Cerebellar cortex (tissue), 1 donor: ENCODE results near the gene RBPJ.
"Not testable (repeated sequence)": the region's sequence is repeated elsewhere in the genome, so short reads cannot be mapped to it uniquely, and the experiment has no call there.

ENCODE experiments used
- DNase-seq: peaks from one replicate; pipeline ENCODE4 v3.0.0-alpha.2; 2015; ENCODE audit warnings: low spot score

Gene RBPJ

DNA sequence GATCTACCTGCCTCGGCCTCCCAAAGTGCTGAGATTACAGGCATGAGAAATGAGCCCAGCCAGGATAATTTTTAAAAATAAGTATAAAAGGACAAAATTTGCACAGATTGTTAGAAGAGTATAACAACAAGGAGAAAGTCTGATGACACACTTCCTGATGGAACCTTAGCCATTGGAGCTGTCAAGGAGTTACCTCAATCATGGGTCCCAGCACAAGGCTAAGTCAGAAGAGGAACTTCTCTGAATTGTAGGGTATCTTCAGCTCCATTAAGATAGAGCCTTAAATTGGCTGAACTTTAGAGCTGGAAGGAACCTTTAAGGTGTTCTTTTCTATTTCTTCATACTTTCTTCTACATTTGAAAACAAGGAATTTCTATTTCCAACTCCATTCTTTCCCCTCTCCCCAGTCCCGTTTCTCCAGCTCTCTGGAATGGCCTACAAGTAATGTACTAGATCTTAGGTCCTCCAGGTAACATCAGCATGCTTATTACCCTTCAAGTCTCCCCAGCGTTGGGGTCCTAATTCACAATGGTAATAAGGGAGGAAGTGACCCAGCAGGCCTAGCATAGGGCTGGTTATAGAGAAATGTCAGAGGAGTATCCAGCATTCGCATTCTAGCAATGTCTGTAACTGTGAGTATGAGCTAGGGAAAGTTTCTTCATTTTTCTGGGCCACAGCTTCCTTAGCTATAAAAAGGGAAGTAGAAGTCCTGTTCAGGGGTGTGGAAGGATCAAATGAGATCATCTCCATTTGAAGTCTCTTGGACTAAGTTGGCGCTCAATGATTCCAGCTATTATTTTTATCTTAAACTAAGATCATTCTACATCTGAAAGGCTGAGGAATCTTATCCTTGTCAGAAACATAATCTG, 18.5 kb upstream of the RBPJ start:
- DNase-seq, result no peak

DNA sequence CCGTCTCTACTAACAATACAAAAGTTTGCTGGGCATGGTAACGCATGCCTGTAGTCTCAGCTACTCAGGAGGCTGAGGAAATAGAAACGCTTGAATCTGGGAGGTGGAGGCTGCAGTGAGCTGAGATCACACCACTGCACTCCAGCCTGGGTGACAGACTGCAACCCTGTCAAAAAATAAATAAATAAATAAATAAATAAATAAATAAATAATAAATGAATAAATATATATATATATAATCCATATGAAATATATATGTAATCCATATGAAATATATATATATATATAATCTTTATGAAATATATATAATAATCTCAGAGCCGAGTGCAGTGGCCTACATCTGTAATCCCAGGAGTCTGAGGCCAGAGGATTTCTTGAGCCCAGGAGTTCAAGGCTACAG, 17.8 kb upstream of the RBPJ start:
- no peak for DNase-seq

DNA sequence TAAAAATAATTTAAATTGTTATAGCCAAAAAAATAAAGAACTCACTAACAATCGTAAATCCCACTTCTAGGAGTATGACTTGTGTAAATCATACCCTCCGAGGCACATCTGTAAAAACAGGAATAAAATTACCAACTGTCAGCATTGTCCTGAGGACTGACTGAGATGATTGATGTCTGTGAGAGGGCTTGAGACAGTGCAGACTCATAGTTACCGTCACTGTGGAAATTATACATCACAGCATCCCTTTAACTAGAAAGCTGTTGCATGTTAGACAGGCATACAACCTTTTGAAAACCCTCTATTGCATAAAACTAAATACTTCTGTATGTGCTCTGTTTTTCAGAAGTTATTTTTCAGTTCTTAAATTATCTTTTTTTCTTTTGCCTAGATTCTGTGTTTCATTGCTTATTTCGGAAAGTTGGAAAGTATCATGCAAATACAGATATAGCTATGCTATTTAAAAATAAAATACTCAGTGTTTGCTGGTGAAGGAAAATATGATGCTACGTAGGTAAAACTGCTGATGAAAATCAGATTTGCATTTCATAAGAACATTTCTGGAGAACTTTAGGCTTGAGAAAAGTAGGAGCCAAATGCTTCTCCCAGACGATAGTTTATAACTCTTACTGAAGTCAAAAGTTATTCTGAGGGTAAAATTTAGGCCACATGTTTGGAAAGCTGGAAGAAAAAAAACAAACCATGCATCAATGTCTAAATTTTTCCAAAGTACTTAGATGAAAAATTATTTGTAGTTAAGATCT, 13.6 kb upstream of the RBPJ start:
- DNase-seq, result no peak

DNA sequence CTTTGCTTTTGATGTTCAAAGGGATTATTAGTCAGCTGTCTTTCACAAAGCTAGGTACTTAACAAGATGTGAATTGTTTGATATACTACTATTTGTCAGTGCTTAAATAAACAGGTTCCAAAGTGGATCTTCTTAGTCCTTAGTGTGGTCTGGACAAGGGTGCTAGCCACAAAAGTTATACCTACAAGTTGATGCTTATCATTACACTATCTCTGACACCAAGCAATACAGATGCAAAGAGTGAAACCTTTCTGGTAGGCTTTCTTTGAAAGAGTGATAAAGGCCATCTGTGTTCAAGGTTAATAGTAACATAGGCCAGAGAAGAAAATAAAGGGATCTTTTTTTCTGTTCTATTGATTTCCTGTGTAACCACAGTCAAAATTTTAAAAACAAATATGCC, 12.2 kb upstream of the RBPJ start:
- no peak for DNase-seq

DNA sequence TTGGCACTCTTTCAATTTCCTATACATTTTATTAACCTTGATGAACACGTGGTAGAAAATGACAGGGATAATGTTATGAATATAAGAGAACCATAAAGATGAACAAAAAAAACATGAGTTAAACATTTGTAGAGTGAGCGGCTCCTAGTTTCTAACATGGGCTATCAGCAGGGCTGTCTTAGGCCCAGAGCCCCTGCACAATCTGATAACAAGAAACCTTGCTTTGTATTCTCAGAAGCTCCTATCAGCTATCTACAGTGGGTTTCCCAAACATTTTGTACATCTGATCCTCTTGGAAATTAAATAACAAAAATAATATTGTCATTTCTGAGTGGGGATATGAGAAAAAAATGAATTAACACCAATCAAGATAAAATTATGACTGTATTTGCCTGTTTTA, 10.6 kb upstream of the RBPJ start:
- no peak for DNase-seq

DNA sequence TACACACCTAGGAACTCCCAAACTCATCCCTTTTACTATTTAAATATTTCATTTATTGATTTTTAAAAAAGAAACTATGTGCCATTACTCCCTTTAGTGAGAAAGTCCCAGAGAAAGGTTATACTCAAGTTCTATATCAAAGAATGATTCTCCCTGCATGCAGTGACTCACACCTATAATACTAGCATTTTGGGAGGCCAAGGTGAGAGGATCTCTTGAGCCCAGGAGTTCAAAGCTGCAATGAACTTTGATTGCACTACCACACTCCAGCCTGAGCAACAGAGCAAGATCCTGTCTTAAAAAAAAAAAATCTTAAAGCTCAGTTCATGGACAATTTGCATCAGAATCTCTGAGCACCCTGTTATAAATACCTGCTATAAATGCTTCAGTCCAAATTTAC, 9.2 kb upstream of the RBPJ start:
- DNase-seq, result no peak

DNA sequence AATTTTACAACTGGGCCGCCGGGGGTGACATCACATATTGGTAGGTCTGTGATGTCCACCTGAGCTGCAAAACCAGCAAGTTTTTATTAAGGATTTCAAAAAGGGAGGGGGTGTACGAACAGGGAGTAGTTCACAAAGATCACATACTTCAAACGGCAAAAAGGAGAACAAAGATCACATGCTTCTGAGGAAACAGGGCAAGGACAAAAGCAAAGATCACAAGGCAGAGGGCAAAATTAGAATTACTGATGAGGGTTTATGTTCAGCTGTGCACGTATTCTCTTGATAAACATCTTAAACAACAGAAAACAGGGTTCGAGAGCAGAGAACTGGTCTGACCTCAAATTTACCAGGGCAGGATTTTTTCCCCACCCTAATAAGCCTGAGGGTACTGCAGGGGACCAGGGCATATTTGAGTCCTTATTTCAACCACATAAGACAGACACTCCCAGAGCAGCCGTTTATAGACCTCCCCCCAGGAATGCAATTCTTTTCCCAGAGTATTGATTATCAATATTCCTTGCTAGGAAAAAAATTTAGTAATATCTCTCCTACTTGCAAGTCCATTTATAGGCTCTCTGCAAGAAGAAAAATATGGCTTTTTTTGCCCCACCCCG, 5.4 kb upstream of the RBPJ start:
- DNase-seq, result not testable (repeated sequence)

DNA sequence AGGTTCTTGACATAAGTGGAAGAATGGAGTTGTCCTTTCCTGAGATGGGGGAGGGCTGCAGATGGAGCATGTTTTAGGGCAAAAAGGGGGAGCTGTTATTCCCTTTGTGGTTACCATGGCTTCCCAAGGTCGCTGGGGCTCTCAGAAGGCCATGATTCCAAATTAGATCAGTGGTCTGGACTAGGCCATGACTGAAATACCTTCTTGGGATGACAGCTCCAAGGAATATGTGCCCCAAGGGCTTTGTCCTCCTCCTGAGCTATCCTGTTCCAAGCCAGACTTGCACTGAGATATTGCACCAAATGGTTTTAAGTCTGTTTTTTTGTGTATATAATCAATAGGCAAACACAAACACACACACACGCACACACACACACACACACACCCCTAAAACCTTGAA, 3.0 kb upstream of the RBPJ start:
- DNase-seq, result no peak

DNA sequence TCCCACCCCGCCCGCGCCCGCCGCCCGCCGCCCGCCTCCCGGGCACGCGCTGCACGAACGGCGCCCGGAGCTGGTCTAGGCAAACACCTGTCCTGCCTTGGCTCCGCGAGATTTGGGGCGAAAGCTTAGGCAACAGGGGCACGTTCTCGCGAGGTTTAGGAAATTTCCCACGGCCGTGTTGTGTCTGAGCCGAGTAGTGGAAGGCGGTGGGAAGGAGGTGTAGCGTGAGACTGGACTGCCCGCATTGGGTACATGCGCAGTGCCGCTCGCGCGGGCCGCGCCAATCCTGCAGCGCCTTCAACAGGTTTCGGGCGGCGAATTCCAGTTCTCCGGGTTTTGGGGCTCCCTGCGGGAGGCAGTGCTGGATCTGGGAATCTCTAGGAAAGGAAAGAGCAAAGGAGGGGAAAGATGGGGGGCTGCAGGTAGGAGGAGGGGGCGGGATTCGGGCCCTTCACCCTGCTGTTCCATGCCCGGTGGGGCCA, 1.3 kb upstream of the RBPJ start:
- DNase-seq, result peak; percentile 99

DNA sequence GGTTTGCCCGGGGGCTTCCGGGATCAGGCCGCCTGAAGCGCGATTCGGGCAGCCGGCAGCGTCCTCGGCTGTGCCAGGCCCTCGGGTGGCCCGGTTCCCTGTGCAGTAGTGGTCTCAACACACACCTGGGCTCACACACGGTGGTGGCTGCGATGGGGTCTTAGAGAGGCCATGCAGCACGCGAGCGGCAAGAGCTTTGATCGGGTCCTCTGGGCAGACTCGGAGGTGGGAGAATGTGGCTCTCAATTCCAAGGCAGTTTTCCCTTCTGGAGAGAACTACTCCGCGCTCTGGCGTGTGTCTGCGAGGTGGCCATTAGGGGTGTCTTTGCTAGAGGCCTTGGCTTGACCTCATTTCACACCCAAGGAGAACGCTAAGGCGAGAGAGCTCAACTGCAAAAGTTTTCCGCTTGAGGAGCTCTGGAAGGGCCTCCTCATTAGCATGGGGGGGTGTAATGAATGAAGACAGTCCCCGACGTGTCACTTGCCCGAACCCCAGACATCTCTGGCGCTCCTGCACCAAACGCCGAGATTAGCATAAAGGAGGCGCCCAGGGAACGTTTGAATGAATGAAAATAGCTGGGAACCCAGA, 771 bp upstream of the RBPJ start:
- no peak for DNase-seq

DNA sequence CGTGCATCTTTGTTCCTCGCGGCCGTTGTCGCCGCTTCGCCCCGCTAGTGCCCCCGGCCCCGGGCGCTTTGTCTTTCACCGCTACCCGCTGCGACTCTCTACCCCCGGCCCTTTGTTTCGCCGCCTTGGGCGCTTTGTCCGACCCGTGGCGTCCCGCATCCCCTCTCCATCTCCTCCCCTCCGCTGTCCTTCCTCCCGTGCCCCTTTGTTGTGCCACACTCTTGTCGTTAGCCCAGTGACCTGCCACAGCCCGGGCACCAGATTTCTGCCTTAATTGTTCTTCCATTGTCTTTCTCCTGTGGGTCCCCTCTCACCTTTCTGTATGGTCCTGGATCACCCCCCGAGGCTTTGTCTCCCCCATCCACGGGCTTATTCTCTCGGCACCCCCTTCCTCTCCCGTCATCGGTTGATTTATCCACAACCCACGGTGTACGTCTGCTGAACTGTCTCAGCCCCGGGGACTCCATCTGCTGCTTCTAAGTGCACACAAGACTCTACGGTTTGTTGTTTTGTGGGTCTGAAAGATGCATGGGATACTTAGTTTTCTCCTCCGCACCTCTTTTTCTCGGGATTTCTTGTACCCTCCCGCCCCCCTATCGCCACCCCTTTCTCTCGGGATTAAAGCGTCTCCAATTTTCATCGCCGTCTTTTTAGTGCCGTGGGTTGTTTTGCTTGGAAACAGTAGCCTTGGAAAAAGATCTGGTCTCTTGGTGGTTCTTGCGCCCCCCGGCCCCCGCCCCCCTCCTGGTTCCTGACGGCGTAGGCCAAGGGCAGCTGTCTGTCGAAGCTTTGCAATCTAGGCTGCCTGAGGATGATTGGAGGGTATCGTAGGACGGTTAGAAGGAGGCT, 783 bp downstream of the RBPJ start:
- peak; percentile 52 for DNase-seq

DNA sequence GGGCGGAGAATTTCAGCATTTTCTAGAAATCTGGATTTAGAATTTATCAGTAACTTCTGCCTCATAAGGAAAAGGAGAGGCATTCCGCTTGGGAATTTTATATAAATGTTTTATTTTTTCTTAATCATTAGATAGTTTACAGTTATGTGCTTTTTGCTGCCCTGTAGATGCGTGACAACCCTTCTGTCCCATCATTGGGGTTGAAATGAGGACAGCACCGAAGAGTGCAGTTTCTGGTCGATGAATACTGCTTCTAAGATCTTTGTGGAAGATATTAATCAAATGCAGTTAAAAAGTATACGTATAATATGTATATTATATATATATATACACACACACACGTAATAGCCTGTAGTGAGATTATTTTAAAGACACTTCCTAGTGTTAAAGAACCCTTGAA, 1.5 kb downstream of the RBPJ start:
- no peak for DNase-seq

DNA sequence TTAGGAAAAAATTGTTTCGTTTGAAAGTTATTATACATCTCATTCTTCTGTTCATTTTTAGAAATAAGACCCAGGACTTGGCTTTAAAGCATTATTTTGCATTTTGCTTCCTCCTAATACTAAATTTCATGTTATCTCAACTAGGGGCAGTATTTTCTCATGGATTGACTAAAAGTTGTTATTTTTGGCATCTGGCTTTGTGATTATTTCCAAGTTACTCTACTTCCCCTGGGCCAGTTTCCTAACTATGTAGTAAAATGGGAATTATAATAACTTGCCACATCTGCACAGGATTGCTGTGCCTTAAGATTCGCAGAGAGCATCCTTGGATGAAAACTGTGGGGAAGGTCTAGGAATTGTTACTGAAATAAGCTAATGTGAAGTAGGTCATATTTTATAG, 3.0 kb downstream of the RBPJ start:
- no peak for DNase-seq

DNA sequence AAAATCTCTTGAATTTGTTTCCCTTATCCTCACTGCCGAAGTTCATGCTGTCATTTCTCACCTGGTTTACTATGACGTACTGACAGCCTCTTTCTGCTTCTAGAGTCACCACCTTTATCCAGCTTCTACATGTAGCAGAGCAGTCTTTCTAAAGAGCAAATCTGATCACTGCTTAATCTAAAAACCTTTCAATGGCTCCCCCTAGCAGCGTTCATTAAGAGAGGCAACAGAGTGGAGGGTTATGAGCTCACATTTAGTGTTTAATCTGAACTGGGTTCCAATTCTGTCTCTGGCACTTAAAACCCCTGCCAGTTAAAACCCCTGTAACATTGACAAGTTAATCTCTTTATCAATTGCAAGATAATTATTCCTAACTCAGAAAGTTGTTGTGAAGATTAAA, 4.4 kb downstream of the RBPJ start:
- DNase-seq, result peak; percentile 64

DNA sequence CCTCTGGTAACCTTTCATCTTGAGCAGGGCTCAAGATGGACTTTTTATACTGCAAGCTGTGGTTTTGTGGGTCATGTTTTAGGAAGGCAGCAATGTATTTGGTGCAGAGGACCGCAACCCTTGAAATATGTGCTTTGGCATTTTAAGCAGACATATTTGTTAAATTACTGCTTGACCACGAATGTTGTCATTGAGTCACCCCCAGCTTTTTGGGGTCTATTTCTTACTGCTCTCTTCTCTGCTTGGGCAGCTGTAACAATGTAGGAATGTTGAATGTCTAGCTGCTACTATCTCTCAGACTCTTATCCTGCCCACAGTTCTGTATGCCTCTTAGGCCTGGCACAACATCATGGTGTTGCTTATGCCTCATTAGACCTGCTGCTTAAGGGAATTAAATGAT, 6.0 kb downstream of the RBPJ start:
- DNase-seq, result no peak

DNA sequence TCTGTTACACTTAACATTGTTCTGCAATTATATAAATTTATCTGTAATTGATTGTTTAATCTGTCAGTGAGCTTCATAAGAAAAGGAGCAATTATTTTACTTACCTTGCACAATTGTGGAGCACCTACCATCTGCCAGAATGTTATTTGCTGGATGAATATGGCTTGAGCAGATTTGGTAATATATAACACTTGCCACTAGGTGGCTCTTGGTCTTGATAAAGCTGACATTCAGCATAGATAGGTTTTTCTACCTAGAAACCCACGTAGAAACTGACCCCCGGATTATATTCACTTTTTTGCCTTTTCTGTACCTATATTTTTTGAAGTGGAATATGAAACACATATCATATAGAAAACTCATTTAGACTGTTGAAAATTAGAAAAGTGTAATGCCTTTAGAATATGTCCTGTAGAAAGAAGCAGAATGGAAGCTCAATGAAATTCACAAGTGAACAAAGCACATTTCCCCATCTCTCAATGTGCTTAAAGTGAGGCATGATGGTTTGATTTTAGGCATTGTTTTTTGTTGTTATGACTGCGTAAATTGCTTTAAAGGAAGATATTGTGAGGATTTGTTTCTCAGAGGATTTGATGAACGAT, 9.5 kb downstream of the RBPJ start:
- peak; percentile 88 for DNase-seq

DNA sequence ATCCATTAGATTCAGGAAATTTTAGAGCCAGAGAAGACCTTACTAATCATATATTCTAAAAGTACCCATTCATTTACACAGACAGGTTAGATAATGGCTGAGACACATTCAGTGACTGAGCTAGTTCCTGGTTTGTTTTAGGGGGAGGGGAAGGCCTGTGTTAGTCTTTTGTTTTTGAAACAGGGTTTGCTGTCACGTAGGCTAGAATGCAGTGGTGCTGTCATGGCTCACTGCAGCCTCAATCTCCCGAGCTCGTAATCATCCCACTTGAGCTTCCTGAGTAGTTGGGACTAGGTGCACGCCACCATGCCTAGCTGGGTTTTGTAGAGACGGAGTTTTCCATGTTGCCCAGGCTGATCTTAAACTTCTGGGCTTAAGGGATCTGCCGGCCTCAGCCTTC, 10.1 kb downstream of the RBPJ start:
- no peak for DNase-seq

DNA sequence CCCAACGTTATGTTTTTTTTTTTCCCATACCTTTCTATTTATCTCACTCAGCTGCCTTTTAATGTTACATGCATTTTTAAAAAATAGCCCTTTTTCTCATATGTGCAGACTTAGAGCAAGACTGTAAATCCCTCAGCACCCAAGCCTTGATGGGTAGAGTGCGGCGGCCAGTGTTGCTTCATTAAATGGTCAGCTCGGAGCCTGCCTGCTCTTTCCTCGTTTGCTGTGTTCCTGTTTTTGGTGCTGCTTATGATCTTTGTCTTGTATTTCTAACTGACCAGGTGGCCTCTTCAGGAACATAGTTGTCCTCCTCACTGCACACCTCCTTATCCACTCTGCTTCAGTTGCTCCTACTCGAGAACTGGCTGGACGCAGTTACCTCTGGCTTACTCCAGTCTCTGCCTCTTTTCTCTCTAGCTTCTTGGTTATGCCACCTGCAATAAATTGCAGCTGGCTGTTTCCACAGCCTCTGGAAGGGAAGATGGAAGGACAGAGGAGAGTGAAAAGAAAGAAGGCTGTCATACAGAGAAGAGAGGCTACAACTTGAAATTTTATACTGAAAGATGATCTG, 10.7 kb downstream of the RBPJ start:
- no peak for DNase-seq

DNA sequence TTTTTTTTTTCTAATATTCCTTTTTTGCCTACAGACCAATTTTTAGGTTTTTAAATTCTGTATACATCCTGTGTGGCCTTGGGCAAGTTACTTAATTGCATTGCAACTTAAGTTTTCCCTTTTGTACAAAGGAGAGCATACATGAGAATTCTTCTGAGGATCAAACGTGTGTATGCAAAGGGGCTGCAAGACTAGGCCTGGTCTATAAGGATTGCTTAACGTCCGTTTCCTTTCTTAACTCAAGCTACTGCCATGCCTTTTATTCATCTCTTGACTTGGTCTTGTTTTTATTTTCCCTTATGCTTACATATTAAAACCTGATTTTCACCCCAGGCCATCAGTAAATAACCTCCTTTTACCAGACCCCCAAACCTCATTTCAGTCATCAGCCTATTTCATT, 13.6 kb downstream of the RBPJ start:
- DNase-seq, result no peak

DNA sequence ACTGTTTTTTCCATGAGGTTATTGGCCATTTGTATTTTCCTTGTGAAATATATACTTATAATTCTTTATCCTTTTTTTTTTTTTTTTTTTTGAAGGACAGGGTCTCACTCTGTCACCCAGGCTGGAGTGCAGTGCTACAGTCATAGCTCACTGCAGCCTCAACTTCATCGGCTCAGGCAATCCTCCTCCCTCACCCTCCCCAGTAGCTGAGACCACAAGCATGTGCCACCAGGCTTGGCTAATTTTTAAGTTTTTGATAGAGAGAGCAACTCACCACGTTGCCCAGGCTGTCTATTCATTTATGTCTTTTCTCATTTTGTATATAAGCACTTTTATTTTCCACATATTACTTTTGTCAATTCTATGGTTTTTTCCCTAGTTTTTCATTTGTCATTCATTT, 16.8 kb downstream of the RBPJ start:
- no peak for DNase-seq
